Progenitor cell of endocrine pancreas (in vitro differentiated cells): ENCODE measurements around the gene DUS2. TPM values are rescaled to one million over a fixed set of nuclear protein-coding genes. Genes with fewer than 3 reads are reported as not detected.

Experiments
- DNase-seq: peaks from one replicate; pipeline ENCODE4 v3.0.0; 2021; ENCODE audit warnings: low spot score; ENCODE audit not compliant: unreplicated experiment
- H3K27ac Mint-ChIP-seq: 2 replicates; pipeline ENCODE4 v1.8.0; 2021; ENCODE audit warnings: mild to moderate bottlenecking, moderate library complexity, mixed read lengths
- H3K27me3 Mint-ChIP-seq: 2 replicates; pipeline ENCODE4 v1.8.0; 2021; ENCODE audit warnings: mixed read lengths
- H3K36me3 Mint-ChIP-seq: 2 replicates; pipeline ENCODE4 v1.8.0; 2022; ENCODE audit warnings: mixed read lengths; ENCODE audit not compliant: insufficient read depth
- H3K4me1 Mint-ChIP-seq: 2 replicates; pipeline ENCODE4 v1.8.0; 2021; ENCODE audit warnings: low read depth, mixed read lengths
- H3K4me3 Mint-ChIP-seq: 2 replicates; pipeline ENCODE4 v1.8.0; 2021; ENCODE audit warnings: low read depth, mild to moderate bottlenecking, moderate library complexity, mixed read lengths
- H3K9me3 Mint-ChIP-seq: 2 replicates; pipeline ENCODE4 v1.8.0; 2021; ENCODE audit warnings: low read depth, mixed read lengths
- total RNA-seq: library from RNA; stranded (reverse); gene quantifications from 2 replicates; pipeline ENCODE4 v1.2.1, GENCODE V29; 2021
- TF ChIP-seq, protein P1 (sequence below): fragments of 200-600 bp; sonication (generic); IDR thresholded peaks from one replicate; pipeline ENCODE4 v1.5.0; 2021; ENCODE audit warnings: antibody characterized with exemption, mild to moderate bottlenecking; ENCODE audit not compliant: unreplicated experiment

DUS2 gene
- total RNA-seq, 1 donor from 2014 or later = 18.8 TPM

- DNase-seq = no peak
- Mint-ChIP-seq H3K27me3 (no peaks in the 10 kb centered on the region), H3K27ac (no peak overlapping the region), H3K9me3 (no peaks in the 10 kb centered on the region), H3K4me1 (no peaks in the 10 kb centered on the region), H3K36me3 (peaks cover 7% of the 10 kb centered on the region), H3K4me3 (no peak overlapping the region)
- TF ChIP-seq, protein P1, sequence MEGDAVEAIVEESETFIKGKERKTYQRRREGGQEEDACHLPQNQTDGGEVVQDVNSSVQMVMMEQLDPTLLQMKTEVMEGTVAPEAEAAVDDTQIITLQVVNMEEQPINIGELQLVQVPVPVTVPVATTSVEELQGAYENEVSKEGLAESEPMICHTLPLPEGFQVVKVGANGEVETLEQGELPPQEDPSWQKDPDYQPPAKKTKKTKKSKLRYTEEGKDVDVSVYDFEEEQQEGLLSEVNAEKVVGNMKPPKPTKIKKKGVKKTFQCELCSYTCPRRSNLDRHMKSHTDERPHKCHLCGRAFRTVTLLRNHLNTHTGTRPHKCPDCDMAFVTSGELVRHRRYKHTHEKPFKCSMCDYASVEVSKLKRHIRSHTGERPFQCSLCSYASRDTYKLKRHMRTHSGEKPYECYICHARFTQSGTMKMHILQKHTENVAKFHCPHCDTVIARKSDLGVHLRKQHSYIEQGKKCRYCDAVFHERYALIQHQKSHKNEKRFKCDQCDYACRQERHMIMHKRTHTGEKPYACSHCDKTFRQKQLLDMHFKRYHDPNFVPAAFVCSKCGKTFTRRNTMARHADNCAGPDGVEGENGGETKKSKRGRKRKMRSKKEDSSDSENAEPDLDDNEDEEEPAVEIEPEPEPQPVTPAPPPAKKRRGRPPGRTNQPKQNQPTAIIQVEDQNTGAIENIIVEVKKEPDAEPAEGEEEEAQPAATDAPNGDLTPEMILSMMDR = no peak
Observed at GRCh38 chr16:68059804-68060203, 36.7 kb downstream of the DUS2 start.

DNA sequence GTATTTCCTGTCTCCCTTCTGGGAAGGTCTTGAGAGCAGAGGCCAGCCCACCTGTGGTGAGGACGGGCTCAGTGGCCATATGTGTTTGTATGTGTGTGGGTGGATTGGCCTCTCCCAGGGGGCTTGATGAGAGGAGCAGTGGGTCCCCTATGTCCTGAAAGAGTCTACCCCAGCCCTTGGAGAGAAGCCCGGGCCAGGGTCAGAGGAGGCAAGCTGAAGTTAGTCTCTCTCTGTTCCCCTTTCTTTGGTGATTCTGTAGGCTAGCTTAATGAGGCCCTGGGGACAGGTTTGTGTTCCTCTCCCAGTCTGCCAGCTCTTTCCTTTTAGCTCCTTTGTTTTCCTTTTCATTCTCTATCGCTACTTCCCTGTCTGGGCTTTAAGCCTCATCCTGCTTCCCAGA, 38.3 kb downstream of the DUS2 start:
- no peaks in the 10 kb centered on the region for H3K4me1 Mint-ChIP-seq
- no peak overlapping the region for H3K4me3 Mint-ChIP-seq
- DNase-seq = no peak
- no peaks in the 10 kb centered on the region for H3K27me3 Mint-ChIP-seq
- H3K36me3 Mint-ChIP-seq = peaks cover 5% of the 10 kb centered on the region
- H3K9me3 Mint-ChIP-seq = no peaks in the 10 kb centered on the region
- TF ChIP-seq, protein P1 = no peak
- no peak overlapping the region for H3K27ac Mint-ChIP-seq

- H3K4me1 Mint-ChIP-seq = no peaks in the 10 kb centered on the region
- no peak overlapping the region for H3K4me3 Mint-ChIP-seq
- H3K9me3 Mint-ChIP-seq = no peaks in the 10 kb centered on the region
- TF ChIP-seq, protein P1 = no peak
- peaks cover 6% of the 10 kb centered on the region for H3K36me3 Mint-ChIP-seq
- no peak overlapping the region for H3K27ac Mint-ChIP-seq
- DNase-seq = no peak
- H3K27me3 Mint-ChIP-seq = no peaks in the 10 kb centered on the region
Observed at GRCh38 chr16:68062910-68063393, 39.9 kb downstream of the DUS2 start.

GRCh38 chr16:68064791-68065365, 41.8 kb downstream of the DUS2 start:
- H3K4me1 Mint-ChIP-seq = no peaks in the 10 kb centered on the region
- no peaks in the 10 kb centered on the region for H3K9me3 Mint-ChIP-seq
- peaks cover 6% of the 10 kb centered on the region for H3K36me3 Mint-ChIP-seq
- TF ChIP-seq, protein P1 = peak; percentile 74
- no peak overlapping the region for H3K4me3 Mint-ChIP-seq
- no peaks in the 10 kb centered on the region for H3K27me3 Mint-ChIP-seq
- peak overlapping the region; percentile 80 for H3K27ac Mint-ChIP-seq
- peak; percentile 50 for DNase-seq

- Mint-ChIP-seq H3K36me3 (peaks cover 6% of the 10 kb centered on the region), H3K9me3 (no peaks in the 10 kb centered on the region), H3K4me1 (no peaks in the 10 kb centered on the region), H3K27ac (no peak overlapping the region), H3K4me3 (no peak overlapping the region), H3K27me3 (no peaks in the 10 kb centered on the region)
- TF ChIP-seq, protein P1 = no peak
- no peak for DNase-seq
Observed at GRCh38 chr16:68065716-68066305, 42.7 kb downstream of the DUS2 start.
